HepG2 (cell line): Measurements from ENCODE around the gene KRTAP9-2. TPM values are rescaled to one million over a fixed set of nuclear protein-coding genes. Genes with fewer than 3 reads are reported as not detected.
"Not testable (repeated sequence)": the region's sequence is repeated elsewhere in the genome, so short reads cannot be mapped to it uniquely, and the experiment has no call there.

ENCODE experiments used
- ATAC-seq: fragments of 200-7000 bp; cut with Tn5 transposase; 3 replicates; pipeline ENCODE4 v1.9.1; 2020; ENCODE audit warnings: mild to moderate bottlenecking, moderate library complexity
- BruUV-seq: library from RNA; stranded (reverse); fragments of 400-500 nt; replicated peaks from 2 replicates; lab custom pipeline; 2021; lab: Mats Ljungman, UMichigan
- CTCF ChIA-PET: fragments of 300-600 bp; formaldehyde crosslinking; extraction: SDS; loops from one replicate; lab custom pipeline; 2021; ENCODE audit warnings: low total read pairs, inconsistent platforms, low intra/inter-chr PET ratio; lab: Yijun Ruan, JAX
- POLR2A ChIA-PET: fragments of 350-600 bp; sonication (Branson Sonifier 250); formaldehyde crosslinking; loops from one replicate; lab custom pipeline; 2020; ENCODE audit warnings: antibody characterized with exemption, inconsistent platforms; lab: Yijun Ruan, JAX
- DNase-seq: peaks from one replicate; pipeline ENCODE4 v3.0.0-alpha.2; 2015; ENCODE audit warnings: low spot score
- FAIRE-seq: peaks from 3 replicates; lab custom pipeline; 2011; peaks lifted over from hg19 to GRCh38; lab: Jason Lieb, UNC
- H2AFZ ChIP-seq: one replicate; pipeline ENCODE4 v1.6.1; 2011; ENCODE audit warnings: low read length, inconsistent platforms
- H3K27ac ChIP-seq: fragments of 300-600 bp; 3 replicates; pipeline ENCODE4 v1.8.0; 2011; ENCODE audit warnings: mixed run types, mild to moderate bottlenecking, mixed read lengths, low read length, inconsistent platforms; ENCODE audit not compliant: insufficient read depth; ENCODE audit errors: extremely low read length
- H3K27me3 ChIP-seq, 2 experiments: fragments of 200-600 bp in 1 of 2; 2 replicates in 1 of 2; 3 replicates in 1 of 2; pipeline versions ENCODE4 v1.6.0 to v1.8.0; 2011; ENCODE audit warnings: low read length in 2 of 2, mild to moderate bottlenecking in 2 of 2, moderate library complexity in 2 of 2, inconsistent platforms in 1 of 2; ENCODE audit not compliant: insufficient read depth in 2 of 2, control insufficient read depth in 1 of 2
- H3K36me3 ChIP-seq, 2 experiments: fragments of 200-600 bp in 1 of 2; replicated peaks in 1 of 2; 2 replicates in 1 of 2; 3 replicates in 1 of 2; pipeline versions ENCODE4 v1.5.1 to v1.8.0; 2011; ENCODE audit warnings: low read length in 2 of 2, inconsistent platforms in 1 of 2; ENCODE audit not compliant: insufficient read depth in 2 of 2, control insufficient read depth in 1 of 2
- H3K4me1 ChIP-seq: 2 replicates; pipeline ENCODE4 v1.5.1; 2012; ENCODE audit warnings: low read length, inconsistent platforms; ENCODE audit not compliant: insufficient read depth
- H3K4me2 ChIP-seq: 2 replicates; pipeline ENCODE4 v1.6.0; 2011; ENCODE audit warnings: low read depth, low read length, inconsistent platforms
- H3K4me3 ChIP-seq, 3 experiments: fragments of 200-600 bp in 1 of 3; sonication (generic), shearing (Covaris generic) in 1 of 3; replicated peaks in 1 of 3; 2 replicates each; pipeline ENCODE4 v1.5.1; 2011 to 2016; ENCODE audit warnings: low read length in 3 of 3, inconsistent platforms in 2 of 3, low read depth in 2 of 3, mild to moderate bottlenecking in 2 of 3, control low read depth in 1 of 3, mixed read lengths in 1 of 3; ENCODE audit not compliant: insufficient read depth in 1 of 3
- H3K79me2 ChIP-seq: one replicate; pipeline ENCODE4 v1.6.1; 2011; ENCODE audit warnings: low read length, inconsistent platforms; ENCODE audit not compliant: insufficient read depth
- H3K9ac ChIP-seq: 2 replicates; pipeline ENCODE4 v1.6.0; 2011; ENCODE audit warnings: mild to moderate bottlenecking, low read depth, low read length, inconsistent platforms; ENCODE audit not compliant: insufficient read depth
- H3K9me3 ChIP-seq: 2 replicates; pipeline ENCODE4 v1.5.1; 2012; ENCODE audit warnings: mild to moderate bottlenecking, low read length
- H4K20me1 ChIP-seq: 2 replicates; pipeline ENCODE4 v1.6.0; 2011; ENCODE audit warnings: inconsistent platforms, mild to moderate bottlenecking, low read length, moderate library complexity; ENCODE audit not compliant: insufficient read depth
- ZNF546 ChIP-seq: sonication (generic); formaldehyde crosslinking; conservative IDR thresholded peaks from 2 replicates; pipeline ENCODE4 v1.8.1; 2023; ENCODE audit warnings: mild to moderate bottlenecking, missing genetic modification reagents
- ZNF792 ChIP-seq: IDR thresholded peaks from 2 replicates; pipeline ENCODE4 v1.6.1; 2016
- WGBS: methylation state at CpG from one replicate; pipeline ENCODE4 v1.1.6; 2017; ENCODE audit warnings: low lambda C conversion rate; 5-methylcytosine and 5-hydroxymethylcytosine counted together
- in situ Hi-C: cut with HindIII; loops from 2 replicates; pipeline ENCODE4 v1.10.0; 2017; ENCODE audit warnings: low pct_unique_long_range_greater_than_20kb; ENCODE audit not compliant: extremely low pct_ligation_motif_present
- intact Hi-C: fragments of 100-400 bp; cut with micrococcal nuclease; formaldehyde crosslinking; loops from one replicate; pipeline ENCODE4 v1.10.0; 2022; ENCODE audit not compliant: unreplicated experiment
- polyA plus RNA-seq, 8 experiments: library from polyadenylated mRNA; depleted of rRNA in 3 of 8; stranded (reverse) in 7 of 8; unstranded in 1 of 8; fragments of >200 nt; fragmentation: Illumina TruSeq in 4 of 8; extraction: Trizol in 4 of 8; gene quantifications; 2 replicates each; pipeline versions ENCODE4 v1.2.1 to v1.2.3, GENCODE V29; 2011 to 2016; ENCODE audit warnings: low read depth in 4 of 8, missing spikeins in 1 of 8, mixed read lengths in 1 of 8; ENCODE audit not compliant: insufficient read depth in 1 of 8
- total RNA-seq, 5 experiments: library from RNA; depleted of rRNA; stranded (reverse); fragments of >200 nt; fragmentation: Illumina TruSeq; extraction: Trizol; gene quantifications; 2 replicates each; pipeline ENCODE4 v1.2.3, GENCODE V29; 2016; ENCODE audit warnings: low read depth in 1 of 5
- TF ChIP-seq, protein P1 (sequence below): sonication (generic); formaldehyde crosslinking; IDR thresholded peaks from 2 replicates; pipeline ENCODE4 v1.4.0; 2020; ENCODE audit warnings: mild to moderate bottlenecking, missing genetic modification reagents

KRTAP9-2 gene
- total and polyA plus RNA-seq, 2 of the 13 experiments (the other 11 are each of a cell fraction or from before 2014, with no cell fraction given), result not detected

DNA sequence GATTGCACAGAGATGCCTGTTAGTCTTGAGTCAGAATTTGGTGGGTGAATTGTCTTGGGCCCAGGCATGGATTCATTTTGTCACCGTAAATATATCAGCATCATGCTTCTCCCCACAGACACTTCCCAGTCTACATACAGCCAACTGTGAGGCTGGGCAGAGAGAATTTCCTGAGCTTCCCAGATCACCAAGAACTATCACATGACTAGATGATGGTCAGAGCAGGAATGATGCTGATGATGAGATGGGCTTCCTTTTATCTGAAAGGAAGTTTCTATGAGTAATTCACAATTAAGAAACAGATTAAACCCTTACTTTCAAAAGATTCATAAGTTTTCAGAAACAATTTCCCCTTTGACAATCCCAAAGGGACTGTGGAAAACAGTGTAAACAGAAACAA lies 28.4 kb downstream of the KRTAP9-2 start (continued):
- TF ChIP-seq, protein P1, sequence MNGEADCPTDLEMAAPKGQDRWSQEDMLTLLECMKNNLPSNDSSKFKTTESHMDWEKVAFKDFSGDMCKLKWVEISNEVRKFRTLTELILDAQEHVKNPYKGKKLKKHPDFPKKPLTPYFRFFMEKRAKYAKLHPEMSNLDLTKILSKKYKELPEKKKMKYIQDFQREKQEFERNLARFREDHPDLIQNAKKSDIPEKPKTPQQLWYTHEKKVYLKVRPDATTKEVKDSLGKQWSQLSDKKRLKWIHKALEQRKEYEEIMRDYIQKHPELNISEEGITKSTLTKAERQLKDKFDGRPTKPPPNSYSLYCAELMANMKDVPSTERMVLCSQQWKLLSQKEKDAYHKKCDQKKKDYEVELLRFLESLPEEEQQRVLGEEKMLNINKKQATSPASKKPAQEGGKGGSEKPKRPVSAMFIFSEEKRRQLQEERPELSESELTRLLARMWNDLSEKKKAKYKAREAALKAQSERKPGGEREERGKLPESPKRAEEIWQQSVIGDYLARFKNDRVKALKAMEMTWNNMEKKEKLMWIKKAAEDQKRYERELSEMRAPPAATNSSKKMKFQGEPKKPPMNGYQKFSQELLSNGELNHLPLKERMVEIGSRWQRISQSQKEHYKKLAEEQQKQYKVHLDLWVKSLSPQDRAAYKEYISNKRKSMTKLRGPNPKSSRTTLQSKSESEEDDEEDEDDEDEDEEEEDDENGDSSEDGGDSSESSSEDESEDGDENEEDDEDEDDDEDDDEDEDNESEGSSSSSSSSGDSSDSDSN (CRISPR knock-in tag), result no peak
- no peak for TF ChIP-seq ZNF546 (CRISPR knock-in tag)
- TF ChIP-seq ZNF792 (CRISPR knock-in tag), result no peak
- TF ChIP-seq, all 625 proteins: peak for 0

DNA sequence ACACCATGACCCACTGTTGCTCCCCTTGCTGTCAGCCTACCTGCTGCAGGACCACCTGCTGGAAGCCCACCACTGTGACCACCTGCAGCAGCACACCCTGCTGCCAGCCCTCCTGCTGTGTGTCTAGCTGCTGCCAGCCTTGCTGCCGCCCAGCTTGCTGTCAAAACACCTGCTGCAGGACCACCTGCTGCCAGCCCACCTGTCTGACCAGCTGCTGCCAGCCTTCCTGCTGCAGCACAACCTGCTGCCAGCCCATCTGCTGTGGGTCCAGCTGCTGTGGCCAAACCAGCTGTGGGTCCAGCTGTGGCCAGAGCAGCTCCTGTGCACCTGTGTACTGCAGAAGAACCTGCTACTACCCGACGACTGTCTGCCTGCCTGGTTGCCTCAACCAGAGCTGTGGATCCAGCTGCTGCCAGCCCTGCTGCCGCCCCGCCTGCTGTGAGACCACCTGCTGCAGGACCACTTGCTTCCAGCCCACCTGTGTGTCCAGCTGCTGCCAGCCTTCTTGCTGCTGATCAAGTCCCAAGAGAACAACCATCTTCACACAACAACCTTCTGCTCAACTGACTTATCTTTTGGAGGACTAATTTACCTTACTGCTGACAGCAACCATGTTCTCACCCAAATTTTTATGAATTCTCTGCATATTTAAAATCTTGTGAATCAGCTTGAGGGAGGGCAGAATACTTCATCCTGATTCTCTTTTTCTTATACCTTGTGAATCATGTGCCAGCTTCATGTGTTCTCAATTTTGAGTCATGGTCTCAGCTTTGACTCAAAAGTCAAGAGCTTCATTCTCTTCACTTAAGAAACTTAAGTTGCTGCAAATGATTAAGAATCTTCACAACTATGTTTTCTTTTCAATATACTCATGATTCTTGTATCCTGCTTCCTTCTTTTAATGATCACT lies 29.2 kb downstream of the KRTAP9-2 start, which contains the start of gene KRTAP9-9:
TSS of gene KRTAP9-9 (plus strand) at position 4 of the 910 bp plus-strand sequence.
- intact Hi-C loops, POLR2A ChIA-PET, H3K79me2 ChIP-seq, H3K9ac ChIP-seq, H3K36me3 ChIP-seq, FAIRE-seq, H2AFZ ChIP-seq, H3K4me1 ChIP-seq, H3K9me3 ChIP-seq, H3K27ac ChIP-seq, H3K4me3 ChIP-seq, CTCF ChIA-PET, H3K27me3 ChIP-seq, BruUV-seq, DNase-seq, H4K20me1 ChIP-seq, in situ Hi-C loops, H3K4me2 ChIP-seq, ATAC-seq: not testable (repeated sequence)
- 17% methylated on average over 4 of the region's 5 CpGs for WGBS
